Neutrophil (primary cell): Measurements from ENCODE around the gene MYL2.

ENCODE experiments used
- H3K27ac ChIP-seq: fragments of 200-600 bp; sonication (generic); 2 replicates; pipeline ENCODE4 v1.5.1; 2016; ENCODE audit warnings: mild to moderate bottlenecking, moderate library complexity
- H3K27me3 ChIP-seq: fragments of 200-600 bp; sonication (generic); 2 replicates; pipeline ENCODE4 v1.6.0; 2016; ENCODE audit warnings: mild to moderate bottlenecking
- H3K36me3 ChIP-seq: fragments of 200-600 bp; sonication (generic); 2 replicates; pipeline ENCODE4 v1.5.1; 2017
- H3K4me1 ChIP-seq, 2 experiments: fragments of 200-600 bp in 1 of 2; sonication (generic) in 1 of 2; 1 replicate in 1 of 2; 2 replicates in 1 of 2; pipeline versions ENCODE4 v1.5.1 to v1.6.1; 2013 to 2016; ENCODE audit warnings: low read depth in 1 of 2, low read length in 1 of 2, mild to moderate bottlenecking in 1 of 2, moderate library complexity in 1 of 2; ENCODE audit not compliant: control insufficient read depth in 1 of 2, insufficient read depth in 1 of 2
- H3K4me3 ChIP-seq, 2 experiments: fragments of 200-600 bp in 1 of 2; sonication (generic) in 1 of 2; 1 replicate in 1 of 2; 2 replicates in 1 of 2; pipeline ENCODE4 v1.5.1; 2013 to 2016; ENCODE audit warnings: low read depth in 1 of 2, low read length in 1 of 2, mild to moderate bottlenecking in 1 of 2, moderate library complexity in 1 of 2
- H3K9me3 ChIP-seq: fragments of 200-600 bp; sonication (generic); 2 replicates; pipeline ENCODE4 v1.5.1; 2016
- CTCF ChIP-seq: fragments of 200-600 bp; sonication (generic); IDR thresholded peaks from 2 replicates; pipeline ENCODE4 v1.5.1; 2016; ENCODE audit warnings: antibody characterized with exemption

The MYL2 gene

GRCh38 chr12:110929818-110930217 is 9.4 kb upstream of the MYL2 start:
- Histone ChIP-seq H3K27me3 (no peaks in the 10 kb centered on the region), H3K9me3 (no peaks in the 10 kb centered on the region), H3K36me3 (no peaks in the 10 kb centered on the region), H3K27ac (no peak overlapping the region), H3K4me3 (no peak overlapping the region), H3K4me1 (no peaks in the 10 kb centered on the region)
- no peak for TF ChIP-seq CTCF

GRCh38 chr12:110928700-110929099 is 8.3 kb upstream of the MYL2 start:
- Histone ChIP-seq H3K9me3 (no peaks in the 10 kb centered on the region), H3K4me3 (no peak overlapping the region), H3K4me1 (no peaks in the 10 kb centered on the region), H3K27ac (no peak overlapping the region), H3K27me3 (no peaks in the 10 kb centered on the region), H3K36me3 (no peaks in the 10 kb centered on the region)
- no peak for TF ChIP-seq CTCF

GRCh38 chr12:110927546-110927945 is 7.2 kb upstream of the MYL2 start:
- Histone ChIP-seq H3K27me3 (no peaks in the 10 kb centered on the region), H3K4me3 (no peak overlapping the region), H3K9me3 (no peaks in the 10 kb centered on the region), H3K27ac (no peak overlapping the region), H3K4me1 (no peaks in the 10 kb centered on the region), H3K36me3 (no peaks in the 10 kb centered on the region)
- TF ChIP-seq CTCF, result no peak

GRCh38 chr12:110923692-110924334 is 3.4 kb upstream of the MYL2 start:
- no peak for TF ChIP-seq CTCF
- no peaks in the 10 kb centered on the region for H3K4me1 ChIP-seq

GRCh38 chr12:110923192-110923591 is 2.8 kb upstream of the MYL2 start:
- Histone ChIP-seq H3K27ac (no peak overlapping the region), H3K9me3 (no peaks in the 10 kb centered on the region), H3K4me1 (no peaks in the 10 kb centered on the region), H3K36me3 (no peaks in the 10 kb centered on the region), H3K4me3 (no peak overlapping the region), H3K27me3 (peaks cover 9% of the 10 kb centered on the region)
- no peak for TF ChIP-seq CTCF

More at GRCh38 chr12:110923692-110924334, 3.4 kb upstream of the MYL2 start:
- Histone ChIP-seq H3K27ac (no peak overlapping the region), H3K27me3 (peaks cover 9% of the 10 kb centered on the region), H3K4me3 (no peak overlapping the region), H3K36me3 (no peaks in the 10 kb centered on the region), H3K9me3 (no peaks in the 10 kb centered on the region)
